Measurements from ENCODE around the gene PDCD6IP.
"Not testable (repeated sequence)": the region's sequence is repeated elsewhere in the genome, so short reads cannot be mapped to it uniquely, and the experiment has no call there.

PDCD6IP gene

DNA sequence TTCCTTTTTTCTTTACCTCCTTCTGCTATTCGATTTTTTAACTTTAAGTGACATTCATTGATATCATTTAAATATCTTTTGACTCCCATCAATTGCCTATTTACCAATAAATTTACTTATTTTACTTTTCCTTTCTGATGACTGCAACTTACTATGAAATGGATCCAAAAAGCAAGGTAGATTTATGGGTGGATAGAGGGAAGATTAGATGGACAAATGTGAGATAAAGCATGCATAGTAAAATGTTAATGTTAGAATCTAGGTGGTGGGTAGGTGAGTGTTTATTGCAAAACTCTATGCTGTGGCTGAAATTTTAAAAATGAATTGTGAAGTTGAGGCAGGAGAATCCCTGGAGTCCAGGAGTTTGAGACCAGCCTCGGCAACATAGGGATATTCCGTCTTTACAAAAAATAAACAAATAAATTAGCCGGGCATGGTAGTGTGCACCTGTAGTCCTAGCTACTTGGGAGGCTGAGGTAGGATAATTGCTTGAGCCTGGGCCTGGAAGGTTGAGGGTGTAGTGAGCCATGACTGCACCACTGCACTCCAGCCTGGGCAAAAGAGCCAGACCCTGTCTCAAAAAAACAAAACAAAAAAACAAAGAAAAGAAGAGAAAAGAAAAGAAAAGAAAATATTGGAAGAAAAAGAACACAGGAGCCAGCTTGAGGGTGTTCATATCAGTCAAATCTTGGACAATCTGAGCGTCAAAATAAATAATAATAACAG, 6.1 kb upstream of the PDCD6IP start:
- DNase-seq (ENCODE audit: low spot score): no peak

DNA sequence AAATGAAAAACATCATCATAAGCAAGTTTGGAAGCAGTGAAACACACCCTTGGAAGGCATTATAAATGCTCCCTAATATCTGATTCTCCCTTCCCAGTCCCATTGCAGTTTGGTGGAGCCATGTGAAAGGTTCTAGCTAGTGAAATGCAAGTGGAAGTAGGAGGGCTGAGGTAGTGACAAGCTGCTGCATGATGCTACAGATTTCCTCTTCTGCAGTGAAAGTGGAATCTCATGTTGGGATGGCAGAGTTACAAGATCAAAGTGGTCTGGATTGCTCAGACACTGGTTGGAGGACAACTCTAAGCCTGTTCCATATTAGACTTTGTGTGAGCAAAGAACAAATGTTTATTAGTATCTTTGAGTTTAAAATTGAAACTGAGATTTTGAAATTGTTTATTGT, 3.3 kb upstream of the PDCD6IP start:
- no peak for DNase-seq (ENCODE audit: low spot score)

DNA sequence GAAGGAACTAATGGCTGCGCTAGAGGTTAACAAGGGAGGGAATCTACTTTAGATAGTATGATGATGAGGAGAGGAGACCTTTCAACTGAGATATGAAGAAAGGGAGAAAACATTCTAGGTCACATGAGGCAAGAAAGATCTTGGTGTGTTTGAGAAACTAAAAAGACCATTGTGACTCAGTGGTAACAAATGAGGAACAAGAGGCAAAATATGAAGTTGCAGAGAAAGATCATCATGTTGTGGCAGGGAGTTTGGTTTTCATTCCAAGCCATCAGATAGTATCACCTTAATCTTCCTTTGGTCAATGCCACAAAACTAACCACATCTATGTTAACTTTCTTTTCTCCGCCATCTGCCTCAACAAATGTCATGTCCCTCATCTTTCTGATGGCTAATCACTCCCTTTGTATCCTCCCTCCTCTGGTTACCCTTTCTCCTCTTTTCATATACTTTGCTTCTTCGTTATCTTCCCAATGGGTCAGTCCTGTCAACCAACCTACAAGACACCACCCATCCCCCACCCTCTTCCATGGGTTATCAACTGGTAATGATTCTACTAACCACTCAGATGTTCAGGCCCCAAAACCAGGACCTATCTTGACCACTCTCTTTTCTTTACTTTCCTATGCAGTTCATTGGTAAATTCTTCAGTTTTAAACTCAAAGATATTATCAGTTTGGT, 2.4 kb upstream of the PDCD6IP start:
- DNase-seq (ENCODE audit: low spot score): no peak

DNA sequence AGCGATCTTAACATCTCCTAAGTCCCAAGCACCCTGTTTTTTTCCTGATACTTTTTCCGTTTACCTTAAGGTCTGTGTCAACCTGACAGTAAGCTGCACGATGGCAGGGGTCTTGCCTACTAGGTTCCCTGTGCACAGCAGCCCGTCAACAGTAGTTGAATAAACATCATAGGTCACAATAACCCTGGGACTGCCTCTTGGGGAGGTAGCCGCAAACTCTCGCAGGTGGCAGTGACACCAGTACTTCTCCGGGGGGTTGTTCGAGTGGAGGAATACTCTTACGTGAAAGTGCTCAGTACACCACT, 365 bp upstream of the PDCD6IP start:
- no peak for DNase-seq (ENCODE audit: low spot score)

DNA sequence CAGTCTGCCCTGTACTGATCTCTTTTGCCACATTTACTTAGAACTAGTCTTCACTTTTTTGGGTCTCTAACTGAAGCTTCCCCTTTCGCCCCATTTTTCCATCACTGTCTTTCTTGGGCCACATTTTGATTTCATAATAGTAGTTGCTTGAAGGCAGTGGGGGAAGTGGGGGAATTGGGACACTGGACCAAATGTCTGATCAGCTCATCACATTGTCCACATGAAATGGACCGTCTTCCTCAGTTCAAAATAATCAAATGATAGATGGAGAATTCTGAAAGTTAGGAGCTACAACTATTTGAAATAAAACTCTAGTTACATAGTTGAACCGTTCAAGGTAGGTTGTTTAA, 747 bp downstream of the PDCD6IP start:
- DNase-seq (ENCODE audit: low spot score): no peak

DNA sequence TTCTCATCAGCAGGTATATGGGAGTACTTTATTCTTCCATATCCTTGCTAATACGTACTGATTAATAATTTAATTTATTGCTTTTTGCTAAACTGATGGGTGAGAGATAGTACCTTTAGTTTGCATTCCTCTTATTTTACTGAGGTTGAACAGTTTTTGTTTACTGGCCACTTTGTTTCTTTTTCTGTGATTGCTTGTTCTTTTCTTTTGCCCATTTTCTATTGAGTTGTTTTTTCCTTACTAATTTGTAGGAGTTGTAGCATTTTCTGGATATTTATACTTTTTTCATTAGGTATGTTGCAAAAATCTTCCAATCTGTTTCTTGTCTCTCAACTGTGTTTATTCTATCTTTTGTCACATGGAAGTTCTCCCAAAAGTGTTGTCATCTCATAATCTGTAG, 4.8 kb downstream of the PDCD6IP start:
- no peak for DNase-seq (ENCODE audit: low spot score)

DNA sequence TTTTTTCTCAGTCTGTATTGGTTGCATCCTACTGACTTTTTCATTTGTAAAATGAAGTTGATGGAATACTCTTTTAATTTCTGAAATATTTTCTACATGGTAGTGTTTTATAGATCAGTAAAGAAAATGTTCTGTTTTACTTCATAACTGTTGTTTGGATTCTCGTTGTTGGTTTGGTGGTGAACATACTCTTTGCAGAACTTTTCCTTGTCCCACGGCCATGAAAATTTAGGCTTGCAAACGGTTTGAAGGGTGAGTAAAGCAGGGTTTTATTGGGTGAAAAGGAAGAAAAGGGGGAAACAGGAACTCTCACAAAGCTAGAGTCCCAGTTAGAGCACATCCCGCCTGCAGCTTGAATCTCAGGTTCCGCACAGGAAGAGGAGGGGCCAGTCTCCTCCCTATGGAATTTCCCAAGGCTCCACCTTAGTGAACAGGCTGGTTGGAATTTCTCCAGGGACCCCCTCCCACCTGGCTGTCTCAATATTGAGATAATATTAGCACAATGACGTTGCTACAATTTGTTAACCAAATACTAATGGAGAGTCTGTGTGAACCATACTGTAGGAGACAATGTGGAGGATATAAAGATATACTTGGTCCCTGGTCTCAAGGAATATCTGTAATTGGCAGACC, 5.6 kb downstream of the PDCD6IP start:
- DNase-seq (ENCODE audit: low spot score): no peak

DNA sequence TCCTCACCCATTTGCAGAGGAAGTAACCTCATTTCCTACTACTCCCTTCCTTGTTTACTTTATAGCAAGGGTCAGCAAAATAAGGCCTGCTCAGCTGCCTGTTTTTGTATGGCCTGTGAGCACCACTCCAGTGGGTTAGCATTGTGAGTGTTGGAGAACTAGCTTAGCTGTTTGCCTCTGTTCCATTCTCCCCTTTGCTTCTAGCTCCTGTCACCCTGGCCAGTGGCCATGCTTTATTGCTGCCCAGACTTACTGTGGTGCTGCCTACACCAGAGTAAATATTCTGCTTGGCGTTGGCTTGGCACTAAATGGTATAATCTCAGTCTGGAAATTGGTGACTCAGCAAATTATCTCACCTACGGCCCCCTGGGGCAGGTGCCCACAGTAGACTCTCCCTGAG, 8.8 kb downstream of the PDCD6IP start:
- DNase-seq (ENCODE audit: low spot score): no peak

DNA sequence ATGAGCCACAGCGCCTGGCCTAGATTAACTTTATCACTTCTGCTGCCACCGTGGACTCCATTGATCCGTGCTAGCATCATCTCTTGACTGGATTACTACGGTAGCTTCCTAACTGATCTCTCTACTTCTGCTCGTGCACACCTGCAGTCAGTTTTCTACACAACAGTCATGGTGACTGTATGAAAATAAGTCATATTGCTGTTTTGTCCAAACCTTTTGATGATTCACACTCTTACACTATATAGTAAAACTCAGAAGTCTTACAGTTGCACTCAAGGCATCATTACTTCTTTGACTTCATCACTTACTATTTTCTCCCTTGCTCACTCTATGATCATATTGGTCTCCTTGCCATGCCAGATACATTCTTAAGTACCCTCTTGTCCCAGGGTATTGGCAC, 10.1 kb downstream of the PDCD6IP start:
- DNase-seq (ENCODE audit: low spot score): no peak

DNA sequence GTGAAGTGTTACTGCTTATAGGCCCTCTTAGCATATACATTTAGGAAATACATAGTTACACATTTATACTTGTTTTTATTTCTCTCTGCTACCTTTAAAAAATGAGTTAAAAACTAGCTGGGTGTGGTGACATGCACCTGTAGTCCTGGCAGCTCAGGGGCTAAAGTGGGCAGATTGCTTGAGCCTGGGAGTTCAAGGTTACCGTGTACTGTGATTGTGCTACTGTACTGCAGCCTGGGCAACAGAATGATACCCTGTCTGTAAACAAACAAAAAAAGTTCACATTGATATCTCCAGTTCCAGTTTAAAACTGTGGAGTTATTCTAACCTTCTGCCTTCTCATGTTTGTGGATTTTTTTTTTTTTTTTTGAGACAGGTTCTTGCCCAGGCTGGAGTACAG, 12.1 kb downstream of the PDCD6IP start:
- no peak for DNase-seq (ENCODE audit: low spot score)

DNA sequence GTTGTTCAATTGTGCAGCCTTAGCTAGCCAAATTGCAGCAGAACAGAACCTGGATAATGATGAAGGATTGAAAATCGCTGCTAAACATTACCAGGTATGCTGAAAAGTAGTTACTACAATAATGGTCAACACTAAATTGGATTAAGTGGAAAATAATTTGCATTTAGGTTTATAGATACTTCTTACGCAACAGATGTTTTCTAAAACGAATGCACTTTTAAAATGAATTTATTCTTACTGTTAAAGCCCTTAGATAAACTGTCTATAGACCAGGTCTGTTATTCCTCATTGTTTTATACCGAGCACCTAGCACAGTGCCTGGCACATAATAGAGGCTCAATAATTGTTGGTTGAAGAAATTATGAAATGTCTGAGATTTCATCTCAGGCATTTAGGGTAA, 23.6 kb downstream of the PDCD6IP start:
- no peak for DNase-seq (ENCODE audit: low spot score)

DNA sequence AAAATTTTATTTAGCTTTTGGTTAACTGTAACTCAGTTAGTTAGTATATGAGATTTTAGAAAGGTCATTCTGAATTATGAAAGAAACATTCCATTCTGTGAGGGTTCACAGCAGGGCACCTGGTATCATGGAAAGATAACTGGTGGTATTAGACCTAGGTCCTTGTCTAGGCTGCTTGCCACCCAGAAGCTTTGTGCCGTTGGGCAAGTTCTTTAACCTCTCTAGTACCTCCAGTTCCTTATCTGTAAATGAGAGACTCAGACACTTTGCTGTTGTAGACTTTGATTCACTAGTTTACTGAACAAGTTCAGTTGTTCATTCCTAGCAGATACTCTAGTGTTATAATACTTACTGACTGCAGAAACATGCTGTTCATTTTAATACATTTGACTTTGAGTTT, 25.4 kb downstream of the PDCD6IP start:
- no peak for DNase-seq (ENCODE audit: low spot score)

DNA sequence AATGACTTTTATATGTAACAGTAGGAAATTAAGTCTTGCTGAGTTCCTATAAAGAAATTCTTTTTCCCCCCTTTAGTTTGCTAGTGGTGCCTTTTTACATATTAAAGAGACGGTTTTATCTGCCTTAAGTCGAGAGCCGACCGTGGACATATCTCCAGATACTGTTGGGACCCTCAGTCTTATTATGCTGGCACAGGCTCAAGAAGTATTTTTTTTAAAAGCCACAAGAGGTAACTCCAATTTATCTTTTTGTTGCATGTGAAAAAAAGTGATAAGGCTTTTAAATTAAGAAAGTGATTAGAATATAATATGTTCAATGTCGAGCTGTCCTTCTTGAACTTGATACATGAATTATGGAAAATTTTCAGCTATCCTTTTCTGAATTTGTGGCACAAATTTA, 26.7 kb downstream of the PDCD6IP start:
- no peak for DNase-seq (ENCODE audit: low spot score)

DNA sequence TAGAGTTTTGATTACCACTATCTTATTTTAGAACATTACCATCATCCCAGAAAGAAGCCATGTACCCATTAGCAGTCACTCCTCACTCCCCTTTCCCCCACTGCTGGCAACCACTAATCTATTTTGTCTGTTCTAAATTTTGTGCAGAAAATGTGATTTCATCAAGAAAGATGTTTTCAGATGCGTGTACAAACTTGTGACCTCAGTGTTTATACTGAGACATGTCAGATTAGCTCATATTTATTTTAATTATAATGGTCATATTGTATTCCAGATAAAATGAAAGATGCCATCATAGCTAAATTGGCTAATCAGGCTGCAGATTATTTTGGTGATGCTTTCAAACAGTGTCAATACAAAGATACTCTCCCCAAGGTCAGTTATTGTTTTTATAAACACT, 27.8 kb downstream of the PDCD6IP start:
- DNase-seq (ENCODE audit: low spot score): no peak

DNA sequence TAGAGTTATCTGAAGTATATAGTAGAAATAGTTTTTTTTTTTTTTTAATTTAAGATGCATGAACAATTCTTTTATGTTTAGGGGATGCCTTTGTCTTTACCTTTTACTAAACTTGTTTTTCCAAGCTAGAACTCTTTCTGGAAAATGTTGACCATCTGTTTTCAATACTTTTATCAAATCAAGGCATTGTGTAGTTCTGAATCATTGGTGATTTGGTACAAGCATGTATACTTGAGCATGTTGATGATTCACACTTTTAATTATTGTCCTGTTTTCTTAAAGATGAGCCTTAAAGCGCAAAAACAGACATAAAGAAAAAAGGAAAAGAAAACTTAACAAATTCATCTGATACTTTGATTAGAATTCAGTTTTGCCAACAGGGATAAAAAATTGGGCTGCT, 28.3 kb downstream of the PDCD6IP start:
- peak; percentile 23 for DNase-seq (ENCODE audit: low spot score)

DNA sequence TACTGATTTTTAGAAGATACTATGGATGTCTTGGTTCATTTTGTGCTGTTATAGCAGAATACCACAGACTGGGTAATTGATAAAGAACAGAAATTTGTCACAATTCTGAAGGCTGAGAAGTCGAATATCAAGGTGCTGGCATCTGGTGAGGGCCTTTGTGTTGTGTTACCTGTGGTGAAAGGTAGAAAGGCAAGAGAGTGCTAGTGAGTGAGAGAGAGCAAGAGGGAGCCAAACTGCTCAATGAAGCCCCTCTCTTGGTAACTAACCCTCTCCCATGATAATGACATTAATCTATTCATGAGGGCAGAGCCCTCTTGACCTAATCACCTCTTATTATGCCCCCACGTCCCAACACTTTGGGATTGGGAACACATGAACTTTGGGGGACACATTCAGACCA, 31.3 kb downstream of the PDCD6IP start:
- DNase-seq (ENCODE audit: low spot score): no peak

DNA sequence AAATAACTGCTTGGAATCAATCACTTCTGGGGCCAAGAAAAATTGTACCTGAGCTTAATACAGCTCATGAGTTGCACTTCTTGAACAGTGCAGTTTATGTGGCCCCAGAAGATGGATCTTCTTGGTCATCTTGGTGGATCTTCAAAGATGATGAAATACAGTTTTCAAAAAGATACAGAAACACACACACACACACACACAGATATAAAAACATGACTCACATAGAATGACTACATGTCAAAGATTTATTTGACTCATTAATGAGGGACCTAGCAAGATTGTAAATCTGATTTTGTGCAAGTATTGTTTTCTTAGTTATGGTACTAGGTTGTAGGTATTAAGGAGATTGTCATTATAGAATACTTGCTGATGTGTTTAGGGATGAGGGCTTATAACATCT, 32.6 kb downstream of the PDCD6IP start:
- no peak for DNase-seq (ENCODE audit: low spot score)

DNA sequence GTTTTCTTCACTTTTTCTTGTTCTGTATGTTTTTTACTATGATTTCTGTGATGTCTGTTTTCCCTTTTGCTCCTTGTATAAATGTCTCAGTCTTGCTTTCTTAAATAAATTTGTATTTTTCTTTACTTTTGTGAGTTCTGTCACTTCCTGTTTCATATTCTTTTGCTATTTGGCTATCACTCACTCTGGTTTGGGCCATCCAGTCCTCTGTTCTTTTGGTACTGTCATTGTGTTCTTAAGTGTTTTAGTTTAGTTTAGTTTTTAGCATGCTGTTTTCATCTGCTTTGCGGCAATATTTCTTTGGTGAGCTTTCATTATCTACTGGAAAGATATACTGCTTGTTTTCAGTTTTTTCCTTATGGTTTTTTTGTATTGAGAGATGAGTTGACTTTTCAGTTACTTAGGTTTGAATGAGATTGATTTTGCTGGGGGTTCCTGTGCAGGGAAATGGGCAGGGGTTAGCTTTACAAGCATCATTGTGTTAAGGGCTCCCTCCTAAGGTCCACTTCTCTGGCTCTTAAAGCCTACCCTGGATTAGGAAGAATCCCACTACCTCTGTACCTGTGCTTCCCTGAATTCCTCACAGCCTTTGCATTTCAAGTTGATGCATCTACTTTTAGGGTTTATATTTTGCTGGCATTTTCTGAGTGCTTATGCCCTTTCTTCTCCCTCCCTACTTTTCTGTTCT, 35.1 kb downstream of the PDCD6IP start:
- DNase-seq (ENCODE audit: low spot score): no peak

DNA sequence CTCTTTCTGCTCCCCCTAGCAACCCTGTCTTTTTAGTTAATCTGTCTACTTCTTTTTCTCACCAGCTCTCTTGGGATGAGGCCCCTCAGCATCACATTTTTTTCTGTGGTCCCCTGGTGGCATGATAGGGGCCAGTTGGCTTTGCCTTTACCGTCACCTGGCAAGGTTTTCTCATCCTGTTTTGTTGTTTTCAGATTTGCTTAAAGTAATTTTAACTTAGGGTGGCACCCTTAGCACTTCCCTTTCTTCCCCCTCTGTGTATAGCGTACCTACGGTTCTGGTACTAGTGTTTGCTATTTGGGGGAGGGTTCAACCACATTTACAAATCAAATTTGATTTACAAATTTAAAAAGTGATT, 35.6 kb downstream of the PDCD6IP start:
- DNase-seq (ENCODE audit: low spot score): no peak

DNA sequence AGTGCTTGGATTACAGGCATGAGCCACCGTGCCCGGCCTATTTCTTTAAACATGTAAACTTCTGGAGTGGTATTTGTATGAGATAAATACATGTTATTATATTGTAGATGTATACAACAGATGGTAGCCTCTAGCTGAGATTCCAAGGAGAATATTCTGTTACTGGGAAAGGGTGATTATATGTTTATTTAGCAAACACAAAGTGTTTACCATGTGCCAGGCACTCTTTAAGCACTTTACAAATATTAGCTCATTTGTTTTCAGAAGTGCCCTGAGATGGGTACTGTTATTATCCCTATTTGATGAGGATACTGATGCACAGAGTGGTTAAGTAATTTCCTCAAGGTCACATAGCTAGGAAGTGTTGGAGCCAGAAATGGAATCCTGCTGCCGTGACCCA, 38.8 kb downstream of the PDCD6IP start:
- DNase-seq (ENCODE audit: low spot score): not testable (repeated sequence)

DNA sequence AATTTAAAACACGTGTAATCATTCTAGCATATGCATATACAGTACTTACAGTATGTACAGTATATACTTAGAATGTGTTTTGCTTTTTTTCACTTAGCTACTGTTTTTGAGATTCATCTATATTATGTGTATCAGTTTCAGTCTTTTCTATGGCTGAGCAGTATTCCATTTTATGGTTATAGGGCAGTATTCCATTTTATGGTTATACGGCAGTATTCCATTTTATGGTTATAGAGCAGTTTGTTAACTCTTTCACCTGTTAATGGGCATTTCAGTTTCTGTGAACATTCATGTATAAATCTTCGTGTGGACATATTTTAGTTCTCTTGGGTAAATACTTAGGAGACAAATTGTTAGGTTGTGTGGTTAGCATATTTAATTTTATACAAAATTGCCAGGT, 40.9 kb downstream of the PDCD6IP start:
- no peak for DNase-seq (ENCODE audit: low spot score)

DNA sequence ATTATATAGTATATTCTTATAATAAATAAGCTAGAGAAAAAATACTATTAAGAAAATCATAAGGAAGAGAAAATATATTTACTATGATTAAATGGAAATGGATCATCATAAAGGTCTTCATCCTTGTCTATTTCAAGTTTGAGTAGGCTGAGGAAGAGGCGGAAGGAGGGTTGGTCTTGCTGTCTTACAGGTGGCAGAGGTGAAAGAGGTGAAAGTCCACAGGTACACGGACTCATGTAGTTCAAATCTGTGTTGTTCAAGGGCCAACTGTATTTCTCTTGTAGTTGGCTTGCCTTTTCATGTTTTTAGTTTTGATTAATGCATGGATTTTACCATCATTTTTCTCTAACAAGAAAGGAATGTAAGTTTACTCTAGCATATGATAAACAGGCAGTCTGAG, 41.7 kb downstream of the PDCD6IP start:
- DNase-seq (ENCODE audit: low spot score): no peak

DNA sequence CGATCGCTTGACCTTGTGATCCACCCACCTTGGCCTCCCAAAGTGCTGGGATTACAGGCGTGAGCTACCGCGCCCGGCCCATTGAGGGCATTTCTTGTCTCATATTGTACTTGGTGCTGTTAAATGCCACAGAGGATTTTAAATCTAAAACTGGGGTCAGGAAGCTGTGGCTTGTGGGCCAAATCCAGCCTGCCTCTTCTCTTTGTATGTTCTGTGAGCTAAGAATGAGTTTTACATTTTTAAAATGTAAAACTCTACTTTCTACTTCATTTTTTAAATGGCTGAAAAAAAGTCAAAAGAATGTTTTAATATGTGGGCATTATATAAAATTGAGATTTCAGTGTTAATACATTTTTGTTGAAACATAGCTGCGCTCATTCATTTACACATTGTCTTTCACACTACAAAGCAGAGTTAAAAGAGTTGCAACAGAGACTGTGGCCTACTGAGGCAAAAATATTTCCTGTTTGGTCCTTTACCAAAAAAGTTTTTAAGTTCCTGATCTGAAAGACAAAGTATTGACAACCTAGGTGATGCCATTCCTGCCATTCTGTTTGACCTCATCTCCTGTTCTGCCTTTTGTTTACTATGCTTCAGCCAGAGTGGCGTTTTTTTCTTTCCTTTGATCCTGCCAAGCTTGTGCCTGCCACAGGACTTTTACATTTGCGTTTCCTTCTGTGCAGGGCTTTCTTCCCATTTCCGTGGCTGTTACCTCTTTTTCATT, 50.4 kb downstream of the PDCD6IP start:
- no peak for DNase-seq (ENCODE audit: low spot score)

Data from AG20443 (cell line).